Stimulated activated CD8-positive, alpha-beta memory T cell treated with anti-CD3 and anti-CD28 coated beads, Interleukin-12 subunit alpha, Interleukin-12 subunit beta, amount 100 ng/mL, for 24 hours (primary cell): ENCODE measurements around the gene CREBRF.
"Not testable (repeated sequence)": the region's sequence is repeated elsewhere in the genome, so short reads cannot be mapped to it uniquely, and the experiment has no call there.

ENCODE experiments used
- DNase-seq: peaks from one replicate; pipeline ENCODE4 v3.0.0-alpha.2; 2020; ENCODE audit errors: extremely low read depth

The CREBRF gene

DNA sequence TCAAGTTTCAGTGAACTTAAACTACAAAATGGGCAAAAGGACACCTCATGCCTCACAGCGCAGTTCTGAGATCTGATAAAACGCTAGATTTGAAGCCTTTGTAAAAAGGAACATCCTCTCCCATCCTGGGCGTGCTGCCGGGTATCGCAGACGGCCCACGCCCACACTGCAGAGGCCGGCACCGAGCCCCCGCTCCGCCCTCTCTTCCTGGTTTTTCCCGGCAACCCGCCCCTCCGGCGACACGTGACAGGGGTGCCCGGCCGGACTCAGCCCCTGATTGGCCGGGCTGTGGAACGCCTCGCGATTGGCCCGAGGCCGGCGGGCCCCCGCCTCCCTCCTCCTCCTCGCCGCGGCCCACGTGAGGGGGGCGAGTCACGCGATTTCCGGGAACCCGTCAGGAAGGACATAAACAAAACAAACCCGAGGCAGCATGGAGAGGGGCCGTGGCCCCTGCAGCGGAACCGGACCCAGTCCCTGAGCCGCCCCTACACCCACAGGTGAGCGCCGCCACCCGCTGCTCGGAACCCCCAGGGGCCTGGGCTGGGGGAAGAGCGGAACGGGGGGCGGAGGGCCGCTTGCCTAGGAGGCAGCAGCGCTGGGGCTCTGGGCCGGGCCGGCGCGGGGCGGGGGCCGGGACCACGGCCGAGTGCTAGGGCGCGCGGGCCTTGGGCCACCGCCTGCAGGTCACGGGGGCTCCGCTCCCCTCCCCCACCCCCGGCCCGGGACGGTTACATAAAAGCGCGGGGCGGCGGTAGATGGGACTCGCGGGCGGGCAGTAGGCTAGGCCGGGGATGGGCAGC, at the start of gene CREBRF:
CREBRF (plus strand) TSS at position 370 of the 800 bp plus-strand sequence. CDS start 24,424 bp downstream, outside the sequence.
- peak; percentile 94 for DNase-seq

DNA sequence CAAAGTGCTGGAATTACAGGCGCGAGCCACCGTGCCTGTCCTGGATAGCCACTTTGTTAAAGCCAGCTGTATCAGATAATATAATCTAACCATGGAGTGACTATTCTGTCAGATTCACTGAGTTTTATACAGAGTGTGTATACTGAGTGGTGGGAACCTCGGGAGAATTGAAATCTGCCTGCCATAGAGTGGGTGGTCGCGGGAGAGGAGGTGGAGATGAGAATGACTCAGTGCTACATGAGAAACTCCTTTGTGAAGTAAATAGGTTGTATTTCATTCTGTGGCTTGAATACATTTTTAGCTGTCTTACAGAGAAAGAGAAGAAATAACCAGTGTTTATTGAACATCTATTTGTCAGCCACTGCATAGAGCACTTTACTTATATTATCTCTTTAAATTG, 46.1 kb upstream of the CREBRF start:
- DNase-seq, result no peak

- DNase-seq, result no peak
Measured at GRCh38 chr5:173010547-173011464, 45.3 kb upstream of the CREBRF start.

DNA sequence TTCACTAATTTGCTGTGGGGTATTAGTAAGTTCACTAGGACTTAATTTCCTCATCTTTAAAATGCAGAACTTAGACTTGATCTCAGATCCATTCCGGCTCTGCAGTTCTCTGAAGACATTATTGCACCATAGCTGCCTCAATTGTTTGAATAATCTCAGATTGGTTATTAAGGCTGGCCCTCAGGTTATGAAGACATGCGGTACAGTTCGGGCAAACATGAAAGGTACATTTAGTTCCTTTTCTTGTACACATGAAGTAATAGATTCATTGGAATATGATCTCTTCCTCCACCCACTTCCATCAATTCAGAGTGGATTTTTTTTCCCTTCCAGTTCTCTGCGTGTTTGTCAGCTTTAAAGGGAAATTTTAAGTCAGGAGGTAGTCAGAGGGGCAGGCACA, 44.6 kb upstream of the CREBRF start:
- no peak for DNase-seq

GRCh38 chr5:173012882-173013281, 43.3 kb upstream of the CREBRF start:
- no peak for DNase-seq

GRCh38 chr5:173014671-173015070, 41.5 kb upstream of the CREBRF start:
- DNase-seq, result no peak

- no peak for DNase-seq
Measured at GRCh38 chr5:173015192-173015591, 41.0 kb upstream of the CREBRF start.

GRCh38 chr5:173015598-173016455, 40.3 kb upstream of the CREBRF start:
- DNase-seq, result no peak

GRCh38 chr5:173016598-173017046, 39.5 kb upstream of the CREBRF start:
- no peak for DNase-seq

GRCh38 chr5:173017087-173017486, 39.1 kb upstream of the CREBRF start:
- DNase-seq, result not testable (repeated sequence)

GRCh38 chr5:173018358-173018757, 37.8 kb upstream of the CREBRF start:
- no peak for DNase-seq

DNA sequence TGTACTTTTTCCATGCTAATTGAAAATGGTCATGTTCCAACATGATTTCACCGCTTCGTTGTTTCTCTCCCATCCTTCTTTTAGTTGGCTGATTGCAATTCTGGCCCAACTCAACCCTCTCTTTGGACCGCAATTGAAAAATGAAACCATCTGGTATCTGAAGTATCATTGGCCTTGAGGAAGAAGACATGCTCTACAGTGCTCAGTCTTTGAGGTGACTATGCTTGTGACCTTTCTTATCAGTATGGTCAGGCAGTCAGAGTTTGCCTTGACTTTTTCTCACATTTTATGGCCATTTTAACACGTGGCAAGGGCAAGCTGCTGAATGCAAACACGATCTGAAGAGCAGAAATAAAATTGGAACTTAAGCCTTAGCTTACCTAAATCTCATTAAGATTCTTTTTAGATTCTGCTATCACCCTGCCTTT, 36.0 kb upstream of the CREBRF start:
- DNase-seq, result no peak

DNA sequence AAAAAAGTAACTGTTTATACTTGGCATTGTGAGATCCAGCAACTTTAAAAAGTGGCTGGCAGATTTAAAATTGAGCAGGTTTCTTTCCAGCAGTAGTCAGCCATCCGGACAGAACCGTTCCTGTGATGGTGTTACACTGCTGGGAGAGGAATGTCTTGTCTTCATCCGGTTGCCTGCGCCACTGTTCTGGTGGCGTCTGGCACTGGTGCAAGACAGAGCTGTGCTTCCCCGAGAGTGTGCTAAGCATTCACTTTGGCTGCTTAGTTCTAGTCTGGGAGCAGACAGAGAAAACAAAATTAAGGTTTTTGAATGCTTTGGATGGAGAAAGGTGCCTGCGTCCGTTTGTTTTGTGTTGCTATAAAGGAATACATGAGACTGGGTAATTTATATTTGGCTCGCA, 35.5 kb upstream of the CREBRF start:
- no peak for DNase-seq

DNA sequence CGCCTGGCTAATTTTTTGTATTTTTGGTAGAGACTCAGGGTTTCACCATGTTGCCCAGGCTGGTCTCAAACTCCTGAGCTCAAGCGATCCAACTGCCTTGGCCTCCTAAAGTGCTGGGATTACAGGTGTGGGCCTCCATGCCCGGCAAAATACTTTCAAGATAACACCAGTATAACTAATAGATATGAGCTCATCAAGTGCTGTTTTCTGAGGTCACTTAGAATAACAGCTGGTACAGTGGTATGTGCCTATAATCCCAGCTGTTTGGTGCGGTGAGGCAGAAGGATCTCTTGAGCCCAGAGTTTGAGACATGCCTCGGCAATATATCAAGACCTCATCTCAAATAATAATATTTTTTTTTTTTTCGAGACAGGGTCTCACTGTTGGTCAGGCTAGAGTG, 30.5 kb upstream of the CREBRF start:
- DNase-seq, result no peak

GRCh38 chr5:173027905-173028304, 28.2 kb upstream of the CREBRF start:
- DNase-seq, result no peak

- DNase-seq, result no peak
Measured at GRCh38 chr5:173028811-173029327, 27.3 kb upstream of the CREBRF start.

GRCh38 chr5:173029499-173029921, 26.6 kb upstream of the CREBRF start:
- DNase-seq, result no peak

DNA sequence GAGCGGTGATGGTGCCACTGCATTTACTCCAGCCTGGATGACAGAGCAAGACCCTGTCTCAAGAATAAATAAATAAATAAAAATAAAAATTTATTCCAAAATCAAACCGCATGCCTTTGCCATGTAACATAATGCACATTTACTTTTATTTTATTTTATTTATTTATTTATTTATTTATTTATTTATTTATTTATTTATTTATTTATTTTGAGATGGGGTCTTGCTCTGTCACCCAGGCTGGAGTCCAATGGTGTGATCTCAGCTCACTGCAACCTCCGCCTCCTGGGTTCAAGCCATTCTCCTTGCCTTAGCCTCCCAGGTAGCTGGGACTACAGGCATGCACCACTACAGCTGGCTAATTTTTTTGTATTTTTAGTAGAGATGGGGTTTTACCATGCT, 24.1 kb upstream of the CREBRF start:
- not testable (repeated sequence) for DNase-seq

- DNase-seq, result no peak
Measured at GRCh38 chr5:173032730-173033129, 23.4 kb upstream of the CREBRF start.

GRCh38 chr5:173033923-173034322, 22.2 kb upstream of the CREBRF start:
- no peak for DNase-seq
